CD4-positive, alpha-beta T cell treated with Interleukin-1 beta for 1 hour (primary cell): ENCODE measurements around the gene PPP1R12A.

Experiments used
- DNase-seq, 2 donors: peaks; one replicate each; pipeline ENCODE4 v3.0.0-alpha.2; 2020 to 2022

PPP1R12A gene

DNA sequence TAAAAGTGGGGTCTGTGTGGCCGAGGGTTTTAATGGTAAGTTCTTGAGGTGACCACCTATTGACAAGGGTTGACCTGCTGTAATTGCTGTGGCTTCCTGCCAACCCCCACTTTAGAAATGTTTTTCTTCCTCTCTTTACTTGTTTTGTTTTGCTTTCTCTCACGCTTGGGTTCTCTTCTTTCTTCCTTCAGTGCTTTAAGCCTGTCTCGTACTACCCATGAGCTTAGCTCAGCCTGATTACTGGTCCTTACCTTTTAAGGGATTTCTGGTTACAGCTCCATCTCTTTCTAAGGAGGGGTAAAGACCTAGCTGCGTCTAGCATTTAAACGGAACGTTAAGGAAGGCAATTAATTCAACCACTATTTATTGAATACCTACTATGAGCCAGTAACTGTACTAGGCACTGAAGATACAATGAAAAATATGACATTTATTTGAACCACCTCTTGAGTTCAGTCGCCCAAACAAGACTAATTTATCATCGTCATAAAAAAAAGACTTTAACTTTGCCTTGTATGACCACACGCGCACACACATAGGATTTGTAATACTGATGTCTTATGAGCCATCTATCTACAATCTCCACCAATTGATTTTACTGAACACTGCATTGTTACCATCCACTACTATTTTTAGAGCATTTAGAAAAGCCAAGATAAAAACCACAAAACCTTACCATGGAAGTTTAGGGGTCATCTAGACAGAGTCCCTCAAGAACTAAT is 888 bp upstream of the PPP1R12A start:
- no peak for DNase-seq

DNA sequence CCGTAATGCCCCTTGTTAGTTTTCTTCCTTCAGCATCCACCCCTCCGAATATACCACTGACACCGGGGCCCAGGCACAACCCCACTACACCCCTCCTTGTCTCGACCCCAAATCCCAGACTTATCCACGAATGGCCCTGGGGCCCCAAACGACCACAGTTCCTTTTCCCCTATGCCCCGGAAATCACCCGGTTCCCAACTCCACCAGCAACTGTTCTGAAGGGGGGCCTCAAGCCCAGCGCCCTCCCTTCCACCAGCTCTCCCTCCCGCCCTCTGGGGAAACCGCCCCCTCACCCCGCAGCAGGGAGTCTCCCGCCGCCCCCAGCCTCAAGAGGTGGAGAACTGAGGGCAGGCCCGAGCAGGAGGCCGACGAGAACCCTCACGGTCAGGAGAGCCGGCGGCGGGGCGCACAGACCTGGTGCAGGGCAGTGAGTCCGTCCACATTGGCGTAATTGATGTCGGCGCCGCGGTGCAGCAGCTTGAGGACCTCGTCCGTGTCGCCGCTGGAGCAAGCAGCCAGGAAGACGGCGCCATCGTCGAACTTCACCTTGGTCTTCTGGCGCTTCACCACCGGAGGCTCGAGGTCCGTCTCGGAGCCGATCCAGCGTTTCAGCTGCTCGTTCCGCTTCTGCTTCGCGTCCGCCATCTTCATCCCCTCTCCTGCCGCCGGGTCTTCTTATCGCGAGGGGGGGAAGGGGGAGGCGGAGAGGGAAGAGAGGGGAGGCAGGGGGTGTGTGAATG is 446 bp downstream of the PPP1R12A start:
- DNase-seq: peak; percentile 30 to 40

DNA sequence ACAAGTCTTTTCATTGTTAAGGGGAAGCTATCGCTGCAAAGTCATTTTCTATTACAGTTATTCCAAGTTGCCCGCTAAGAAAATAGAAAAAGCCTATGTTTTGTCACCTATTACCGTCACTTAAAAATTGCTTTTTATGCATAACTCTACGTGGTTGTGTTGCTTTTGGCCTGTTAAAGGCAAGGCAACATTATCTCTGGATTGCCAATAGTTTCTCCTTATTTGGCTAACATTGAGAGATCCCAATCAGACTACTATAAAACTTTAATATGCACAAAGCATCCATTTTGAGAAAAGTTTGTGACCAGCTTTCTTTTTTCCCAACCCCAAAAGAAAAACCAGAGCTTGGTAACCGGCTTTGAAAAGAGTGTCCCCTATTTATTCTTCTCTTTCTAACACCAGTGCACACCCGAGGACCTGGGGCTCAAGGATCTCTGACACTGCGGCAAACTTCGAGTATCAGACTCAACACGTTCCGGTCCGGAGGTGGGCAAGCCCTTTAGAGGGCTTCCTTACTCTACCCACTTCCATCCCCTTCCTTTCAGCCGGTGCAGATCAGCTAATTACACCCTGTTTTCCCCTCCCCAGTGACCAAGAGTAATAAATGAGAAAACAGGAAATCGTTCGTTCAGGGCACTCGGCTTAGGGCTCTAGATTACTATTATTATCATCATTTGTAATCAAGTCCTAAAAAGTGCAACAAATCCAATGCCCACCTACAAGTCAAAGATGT is 1.2 kb downstream of the PPP1R12A start:
- DNase-seq: peak in 1 of 2 donors; percentile 30

DNA sequence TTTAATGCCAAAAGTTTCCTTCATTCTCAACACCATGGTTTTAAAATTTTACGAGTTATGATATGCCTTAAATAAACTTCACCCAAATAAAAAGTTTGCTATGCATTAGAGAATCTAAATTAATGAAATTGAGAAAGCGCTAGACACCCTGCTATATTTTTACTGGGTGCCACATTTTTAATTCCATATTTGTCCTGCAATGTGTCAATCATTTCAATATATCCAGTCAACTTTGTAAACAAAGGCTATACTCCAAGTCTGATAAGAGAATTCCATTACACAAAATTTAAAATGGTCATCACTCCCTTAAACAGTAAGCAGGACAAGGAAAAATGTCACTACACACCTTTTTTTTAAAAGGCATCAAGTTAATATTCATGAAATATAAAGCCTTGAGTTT is 1.9 kb downstream of the PPP1R12A start:
- DNase-seq: no peak

DNA sequence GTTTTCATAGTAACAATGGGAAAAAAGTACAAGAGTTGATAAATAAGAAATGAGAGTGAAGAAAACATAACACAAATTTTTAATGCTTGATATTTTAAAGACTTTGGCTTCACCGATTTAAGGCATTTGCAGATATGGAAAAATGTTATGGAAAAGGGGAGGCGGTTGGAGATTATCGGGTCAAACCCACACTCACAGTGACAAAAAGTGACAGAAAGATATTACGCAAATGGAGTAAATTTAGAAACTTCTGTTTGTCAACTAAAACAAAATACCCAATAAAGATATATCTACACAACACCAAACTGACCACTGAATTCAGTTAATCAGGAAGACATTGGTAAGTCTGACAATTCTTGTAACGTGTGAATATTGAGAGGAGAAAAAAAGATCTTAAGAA is 2.5 kb downstream of the PPP1R12A start:
- no peak for DNase-seq

DNA sequence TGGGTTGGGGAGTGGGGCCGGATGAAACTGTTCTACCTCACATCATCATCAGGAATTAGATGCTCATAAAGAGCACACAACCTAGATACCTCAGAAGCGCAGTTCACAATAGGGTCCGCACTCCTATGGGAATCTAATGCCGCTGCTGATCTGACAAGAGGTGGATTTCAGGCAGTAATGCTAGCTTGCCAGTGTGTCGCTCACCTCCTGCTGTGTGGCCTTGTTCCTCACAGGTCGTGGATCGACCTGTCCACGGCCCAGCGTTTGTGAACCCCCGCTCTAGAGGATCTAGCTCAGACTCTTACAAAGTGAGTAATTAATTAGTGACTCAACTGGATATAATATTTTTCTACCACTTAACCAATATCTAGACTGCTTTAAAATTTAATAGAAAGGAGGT is 5.8 kb downstream of the PPP1R12A start:
- no peak for DNase-seq

DNA sequence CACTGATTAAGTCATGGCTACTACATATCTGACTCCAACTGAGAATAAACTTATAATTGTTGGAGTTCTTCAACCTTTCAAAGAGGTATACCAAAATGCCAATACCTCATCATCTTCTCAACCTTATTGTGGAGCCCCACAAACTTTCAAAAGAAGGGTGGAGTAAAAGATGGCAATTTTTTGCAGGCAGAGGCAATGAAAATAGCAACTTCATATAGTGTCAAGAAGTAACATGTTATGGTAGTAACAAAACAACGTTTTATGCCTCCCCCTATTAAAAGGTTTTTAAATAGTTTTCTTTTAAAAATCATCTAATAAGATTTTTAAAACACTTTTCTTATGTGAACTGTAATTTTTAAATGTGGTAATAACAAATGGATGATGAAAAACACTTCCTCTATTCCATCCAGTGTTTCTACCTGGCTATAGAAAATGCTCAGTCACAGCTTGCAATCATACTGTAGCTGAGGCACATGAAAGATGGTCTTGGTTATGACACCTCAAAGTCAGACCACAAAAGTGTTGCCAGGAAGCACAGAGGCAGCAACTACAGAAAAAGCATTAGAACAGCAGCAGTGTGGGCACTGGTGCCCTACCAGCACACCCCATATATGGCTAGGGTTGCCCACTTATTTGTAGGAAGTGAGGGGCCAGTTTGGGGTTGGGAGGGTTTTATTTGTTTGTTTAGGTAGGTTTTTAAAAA is 7.0 kb downstream of the PPP1R12A start:
- DNase-seq: peak; percentile 50 to 70

DNA sequence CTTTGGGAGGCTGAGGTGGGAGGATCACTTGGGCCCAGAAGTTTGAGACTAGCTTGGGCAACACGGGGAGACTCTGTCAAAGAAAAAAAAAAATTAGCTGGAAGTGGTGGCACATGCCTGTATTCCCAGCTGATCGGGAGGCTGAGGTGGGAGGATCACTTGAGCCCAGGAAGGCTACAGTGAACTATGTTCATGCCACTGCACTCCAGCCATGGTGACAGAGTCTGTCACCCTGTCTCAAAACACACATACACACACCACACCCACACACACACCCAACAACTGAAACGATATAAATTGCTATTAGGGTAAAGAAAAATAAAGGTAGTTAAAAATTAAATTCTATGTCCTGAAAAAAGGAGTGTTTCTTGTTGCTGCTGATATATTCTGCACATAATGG is 7.9 kb downstream of the PPP1R12A start:
- DNase-seq: no peak

DNA sequence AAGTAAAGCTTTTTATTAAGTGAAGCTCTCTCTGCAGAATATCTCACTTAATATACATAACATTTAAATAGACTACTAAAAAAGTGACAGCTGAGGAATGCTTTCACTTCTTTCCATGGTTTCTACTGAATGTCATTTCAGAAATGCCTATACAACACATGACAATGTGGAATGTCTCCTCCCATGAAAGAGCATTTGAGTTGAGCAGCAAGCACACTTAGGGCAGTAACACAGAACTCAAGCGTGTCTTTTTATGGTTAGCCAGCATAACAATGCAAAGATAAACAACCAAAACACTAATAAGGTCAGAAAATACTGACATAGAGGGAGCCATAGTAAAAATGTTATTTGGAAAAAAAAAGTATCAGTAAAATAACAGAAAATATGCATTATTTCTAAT is 9.4 kb downstream of the PPP1R12A start:
- DNase-seq: no peak

DNA sequence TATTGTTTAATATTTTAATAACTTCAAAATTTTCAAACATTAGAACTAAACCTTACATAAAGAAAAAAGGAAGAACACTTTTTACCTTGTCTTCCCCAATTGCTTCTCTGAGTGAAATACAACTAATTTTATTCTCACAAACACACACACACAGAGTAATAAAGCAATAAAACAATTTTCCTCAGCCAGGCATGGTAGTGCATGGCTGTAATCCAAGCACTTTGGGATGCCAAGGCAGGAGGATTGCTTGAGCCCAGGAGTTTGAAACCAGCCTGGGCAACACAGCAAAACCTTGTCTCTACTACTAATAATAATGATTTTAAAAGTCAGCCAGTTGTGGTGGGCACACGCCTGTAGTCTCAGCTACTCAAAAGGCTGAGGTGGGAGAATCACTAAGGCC is 13.1 kb downstream of the PPP1R12A start:
- DNase-seq: no peak

DNA sequence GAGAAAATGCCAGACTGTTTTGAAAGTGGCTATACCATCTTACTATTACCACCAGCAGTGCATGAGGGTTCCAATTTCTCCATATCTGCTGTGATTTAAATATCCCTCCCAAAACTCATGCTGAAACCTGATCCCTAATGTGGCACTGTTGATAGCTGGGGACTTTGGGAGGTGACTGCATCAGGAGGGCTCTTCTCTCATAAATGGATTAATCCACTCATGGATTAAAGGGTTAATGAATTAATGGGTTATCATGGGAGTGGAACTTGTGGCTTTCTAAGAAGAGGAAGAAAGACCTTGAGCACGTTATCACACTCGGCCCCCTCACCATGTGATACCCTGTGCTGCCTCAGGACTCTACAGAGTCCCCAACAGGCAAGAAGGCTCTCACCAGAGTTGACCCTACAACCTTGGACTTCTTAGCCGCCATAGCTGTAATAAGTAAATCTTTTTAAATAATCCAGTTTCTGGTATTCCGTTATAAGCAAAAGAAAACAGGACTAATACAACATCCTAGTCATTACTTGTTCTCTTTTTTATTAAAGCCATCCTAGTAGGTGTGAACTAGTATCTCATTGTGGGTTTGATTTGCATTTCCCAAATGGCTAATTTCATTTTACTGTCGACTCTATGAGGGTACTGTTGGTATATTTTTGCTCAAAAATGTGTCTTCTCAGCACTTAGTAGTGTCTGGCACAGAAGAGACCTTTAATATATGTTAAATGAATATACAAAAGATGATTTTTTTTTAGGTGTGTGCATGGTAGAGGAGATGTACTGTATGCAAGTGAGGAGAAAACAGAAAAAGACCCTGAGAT is 14.3 kb downstream of the PPP1R12A start:
- DNase-seq: no peak

DNA sequence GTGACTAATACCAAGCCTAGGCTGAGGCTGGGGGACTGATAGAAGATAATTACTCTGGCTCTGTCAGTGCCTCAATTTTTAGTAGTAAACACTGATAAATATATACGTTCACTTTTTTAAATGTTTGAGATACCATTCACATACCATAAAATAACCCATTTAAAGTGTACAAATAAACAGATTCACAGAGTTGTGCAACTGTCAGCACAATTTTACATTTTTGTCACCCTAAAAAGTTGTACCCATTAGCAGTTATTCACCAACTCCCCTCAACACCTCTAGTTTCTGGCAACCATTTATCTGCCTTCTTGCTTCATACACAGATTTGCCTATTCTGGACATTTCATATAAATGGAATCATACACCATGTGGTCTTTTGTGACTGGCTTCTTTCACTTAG is 15.1 kb downstream of the PPP1R12A start:
- DNase-seq: no peak

DNA sequence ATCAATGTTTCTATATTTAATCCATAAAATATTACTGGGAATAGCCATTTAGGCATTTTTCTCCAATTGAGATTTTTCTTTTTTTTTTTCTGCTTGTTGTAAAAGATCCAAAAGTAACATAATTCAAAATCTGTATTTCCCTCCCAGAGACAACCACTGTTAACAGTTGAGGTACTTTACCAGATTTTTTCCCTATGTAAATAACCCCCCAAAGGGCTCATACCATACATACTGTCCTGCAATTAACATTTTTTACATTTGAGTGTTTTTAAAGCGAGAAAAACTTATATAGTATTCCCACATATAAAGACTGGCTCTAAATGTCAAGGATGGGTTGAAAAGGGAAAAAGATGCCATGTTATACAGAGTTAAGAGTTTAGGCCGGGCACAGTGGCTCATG is 18.1 kb downstream of the PPP1R12A start:
- no peak for DNase-seq

DNA sequence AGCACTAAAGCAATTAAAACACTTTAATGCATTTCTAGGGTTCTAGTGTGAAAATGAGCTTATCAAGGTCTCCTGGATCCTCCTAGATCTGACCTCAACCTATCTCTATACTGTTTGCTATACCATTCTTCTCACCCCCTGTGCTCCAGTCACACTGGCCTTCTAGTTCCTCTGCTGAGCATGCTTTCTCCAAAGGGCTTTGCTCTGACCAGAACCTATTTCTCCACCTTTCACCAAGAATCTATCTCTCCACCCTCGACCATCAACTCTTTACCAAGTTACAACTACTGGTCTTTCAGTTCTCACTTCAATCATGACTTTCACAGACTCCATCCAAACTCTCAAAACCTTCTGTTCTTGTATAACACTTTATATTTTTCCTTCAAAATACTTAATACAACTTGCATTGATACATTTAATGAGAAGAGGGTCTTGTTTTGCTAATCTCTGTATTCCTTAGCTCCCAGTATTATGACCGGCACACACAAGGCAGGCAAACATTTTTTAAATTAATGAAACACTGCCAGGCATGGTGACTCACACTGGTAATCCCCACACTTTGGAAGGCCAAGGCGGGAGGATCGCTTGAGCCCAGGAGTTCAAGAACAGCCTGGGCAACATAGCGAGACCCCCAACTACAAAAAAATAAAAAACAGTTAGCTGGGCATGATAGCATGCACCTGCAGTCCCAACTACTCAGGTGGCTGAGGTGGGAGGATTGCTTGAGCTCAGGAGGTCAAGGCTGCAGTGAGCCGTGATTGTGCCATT is 22.8 kb downstream of the PPP1R12A start:
- no peak for DNase-seq

DNA sequence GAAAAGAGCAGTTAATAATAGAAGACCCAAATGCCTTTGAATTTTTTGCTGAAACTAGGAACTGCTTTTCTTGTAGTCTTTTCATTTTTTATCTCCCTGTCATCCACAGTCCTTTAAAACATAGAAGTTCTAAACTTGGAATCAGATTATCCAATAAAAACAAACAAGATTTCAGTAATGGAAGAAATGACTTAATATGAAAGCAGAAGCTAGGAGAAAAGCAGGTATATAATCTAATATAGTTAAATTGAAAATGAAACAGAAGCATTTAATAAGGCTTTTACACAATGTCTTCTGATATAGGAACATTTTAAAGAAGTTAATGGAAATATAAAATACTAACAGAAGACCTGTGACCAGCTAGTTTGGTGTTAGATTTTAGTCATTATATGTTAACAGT is 26.5 kb downstream of the PPP1R12A start:
- no peak for DNase-seq

DNA sequence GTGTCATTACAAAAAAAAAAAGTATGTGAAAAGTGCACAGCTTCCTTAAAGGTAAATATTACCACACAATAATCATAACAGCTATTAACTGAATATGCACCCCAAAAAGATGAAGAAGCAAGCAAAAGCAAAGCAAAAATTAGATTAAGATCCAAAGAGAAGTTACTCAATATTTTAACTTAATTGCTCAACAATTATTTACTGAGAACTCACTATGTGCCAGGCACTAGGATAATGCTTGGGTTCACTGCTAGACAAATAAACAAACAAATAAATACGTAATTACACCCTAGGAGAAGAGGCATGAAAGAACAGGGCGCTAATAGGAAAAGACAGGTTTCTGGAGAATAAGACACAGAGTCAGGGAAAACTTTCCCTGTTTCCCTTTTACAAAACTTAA is 33.4 kb downstream of the PPP1R12A start:
- DNase-seq: no peak

DNA sequence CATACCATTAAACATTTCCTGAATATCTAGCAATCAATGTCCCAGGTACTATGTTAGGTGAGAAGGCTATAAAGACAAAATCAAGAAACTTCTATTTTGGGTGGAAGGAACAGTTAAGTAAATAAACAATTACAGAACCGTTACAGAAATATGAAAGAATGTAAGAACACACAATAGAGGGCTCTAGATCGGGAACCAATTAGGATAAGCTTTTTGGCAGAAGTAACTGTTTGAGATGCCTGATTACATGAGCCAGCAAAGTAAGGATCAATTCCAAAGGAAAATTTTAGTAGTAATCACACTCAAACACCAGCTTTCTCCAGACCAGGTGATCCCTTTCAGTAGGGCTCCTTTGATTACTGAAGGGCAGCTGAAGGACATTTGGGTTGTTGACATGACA is 33.9 kb downstream of the PPP1R12A start:
- no peak for DNase-seq

DNA sequence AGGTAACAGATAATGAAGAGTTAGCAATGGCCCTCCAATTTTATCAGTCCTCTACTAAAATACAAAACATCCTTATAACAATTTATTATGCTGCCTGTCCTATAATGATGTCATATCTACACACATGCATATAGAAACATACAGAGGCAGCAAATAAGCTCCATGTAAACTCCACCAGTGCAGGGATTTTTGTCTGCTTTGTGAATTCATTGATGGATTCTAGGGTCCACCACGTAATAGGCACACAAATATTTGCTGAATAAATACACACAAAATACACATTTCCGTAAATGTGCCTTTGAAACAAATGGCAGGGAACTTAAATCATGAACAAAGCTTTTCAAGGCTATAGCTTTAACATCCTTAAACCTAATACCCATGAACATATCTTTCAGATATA is 34.7 kb downstream of the PPP1R12A start:
- no peak for DNase-seq

DNA sequence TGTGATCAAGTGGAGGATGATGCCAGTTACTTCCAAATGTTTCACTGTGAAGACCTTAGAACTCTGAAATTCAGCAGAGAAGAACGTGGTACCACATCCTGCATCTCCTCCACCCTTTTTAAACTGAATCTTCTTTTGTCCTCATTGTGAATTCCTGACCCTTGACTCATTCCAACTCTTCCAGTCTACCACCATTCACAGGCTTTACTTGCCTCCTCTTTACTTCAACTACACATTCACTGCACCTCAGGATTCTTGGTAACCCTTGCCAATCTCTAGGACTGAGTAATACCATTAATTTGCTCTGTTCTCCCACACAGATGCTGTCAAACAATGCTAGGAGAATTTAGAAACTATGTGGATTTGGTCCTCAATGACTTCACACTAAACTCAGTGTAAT is 37.3 kb downstream of the PPP1R12A start:
- no peak for DNase-seq

DNA sequence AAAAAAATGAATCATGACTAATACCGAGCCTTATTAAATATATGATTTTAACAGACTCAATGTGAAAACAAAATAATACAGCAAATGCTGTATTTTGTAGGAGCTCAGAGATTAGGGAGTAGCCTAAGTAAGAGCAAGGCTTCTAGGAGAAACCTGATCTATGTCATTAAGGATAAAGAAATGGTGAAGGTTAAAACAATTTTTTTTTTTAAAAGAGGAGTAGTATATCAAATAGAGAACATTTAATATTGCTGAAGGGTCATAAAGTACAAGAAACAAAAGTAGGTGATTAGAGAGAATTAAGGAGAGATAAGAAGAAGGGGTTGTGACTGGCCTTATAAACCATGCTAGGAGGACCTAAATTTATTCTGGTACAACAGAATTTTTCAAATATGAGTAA is 39.1 kb downstream of the PPP1R12A start:
- no peak for DNase-seq

DNA sequence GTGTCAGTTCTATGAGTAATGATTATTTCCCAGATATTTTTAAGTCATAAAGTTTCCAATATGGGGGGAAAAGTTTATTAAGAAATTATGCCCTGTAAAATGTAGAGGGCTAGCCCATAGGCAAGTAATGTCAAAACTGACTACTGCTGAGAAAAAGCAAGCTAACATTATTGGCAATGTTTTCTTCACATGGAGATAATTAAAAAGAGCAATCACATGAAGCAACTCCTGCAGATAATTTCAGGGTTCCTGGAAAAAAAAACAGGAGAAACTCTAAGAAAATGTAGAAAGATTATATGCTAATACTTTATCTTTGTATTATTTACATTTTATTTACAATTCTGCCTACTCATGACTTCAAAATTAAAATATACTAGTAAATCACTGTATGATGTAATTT is 39.8 kb downstream of the PPP1R12A start:
- no peak for DNase-seq
